ENCODE results near the gene HSPA4. TPM values are rescaled to one million over a fixed set of nuclear protein-coding genes. Genes with fewer than 3 reads are reported as not detected.

HSPA4 gene
- total and polyA plus RNA-seq, 2 of the 4 experiments (the other 2 are of a cell fraction), result 34.9 to 120 TPM

- no peaks in the 10 kb centered on the region for H3K4me1 ChIP-seq (ENCODE audit: control insufficient read depth, insufficient read depth, low read length)
- H2BK20ac ChIP-seq (ENCODE audit: low read depth, low read length), result no peak overlapping the region
- H4K91ac ChIP-seq (ENCODE audit: insufficient read depth, low read depth, low read length), result no peak overlapping the region; the same call in 1 of the 2 replicates
- no peak overlapping the region for H3K27ac ChIP-seq (ENCODE audit: insufficient read depth, low read length)
- H3K18ac ChIP-seq (ENCODE audit: low read depth, low read length), result no peak overlapping the region
- BruUV-seq (replicated peaks), result no TSS peak
- in situ Hi-C loops (cut with MboI; ENCODE audit: low sequenced_read_pairs), result no loop called here
- ATAC-seq (ENCODE audit: low read depth), result peak; percentile 27
- H3K23ac ChIP-seq (ENCODE audit: low read depth, low read length), result no peak overlapping the region
- no peaks in the 10 kb centered on the region for H3K9me1 ChIP-seq (ENCODE audit: insufficient read depth, low read length)
- 60% methylated on average over 1 of the region's 6 CpGs; no CpG with 5 or more reads in 1 of the 2 experiments for WGBS, 2 experiments (ENCODE audit: extremely low coverage in 2 of 2, insufficient read length in 1 of 2)
- H2AK5ac ChIP-seq (ENCODE audit: low read depth, low read length), result no peak overlapping the region
- no peak overlapping the region for H3K56ac ChIP-seq (ENCODE audit: extremely low read depth, insufficient read depth, low read length)
- no peak overlapping the region for H2BK120ac ChIP-seq (ENCODE audit: low read depth, low read length)
- H2AFZ ChIP-seq (replicated peaks; ENCODE audit: low read length, poor library complexity), result peak overlapping the region; percentile 0
- no peak overlapping the region for H2BK15ac ChIP-seq (ENCODE audit: low read depth, low read length)
- H3K36me3 ChIP-seq (ENCODE audit: control insufficient read depth, insufficient read depth, low read length), result no peaks in the 10 kb centered on the region
- no peak overlapping the region for H3K9ac ChIP-seq (ENCODE audit: low read depth, low read length)
- H3K4ac ChIP-seq (ENCODE audit: low read depth, low read length), result no peak overlapping the region
- H3K27me3 ChIP-seq (ENCODE audit: control insufficient read depth, insufficient read depth, low read length), result no peaks in the 10 kb centered on the region
- no peak for DNase-seq
- H4K20me1 ChIP-seq (ENCODE audit: insufficient read depth, low read length), result no peaks in the 10 kb centered on the region
- ChIA-PET CTCF (no interaction called here), POLR2A (ENCODE audit: unreplicated experiment) (no interaction called here)
- dilution Hi-C loops (cut with HindIII; ENCODE audit: low sequenced_read_pairs, unreplicated experiment), result no loop called here
- H4K5ac ChIP-seq (ENCODE audit: low read depth, low read length), result no peak overlapping the region
- H3K4me2 ChIP-seq (ENCODE audit: low read depth, low read length), result no peak overlapping the region
- H2BK5ac ChIP-seq (ENCODE audit: low read depth, low read length, poor library complexity, severe bottlenecking), result no peak overlapping the region
- intact Hi-C loops (cut with micrococcal nuclease), result no loop called here
- TF ChIP-seq MAFK (IDR thresholded peaks at IDR 0.05; ENCODE audit: low read depth, low read length) (no peak), CHD1 (IDR thresholded peaks at IDR 0.05; ENCODE audit: low read depth, low read length) (no peak), USF2 (IDR thresholded peaks at IDR 0.05; ENCODE audit: low read depth, low read length) (peak; percentile 45; the same call in 1 of the 2 replicates), MXI1 (IDR thresholded peaks at IDR 0.05; ENCODE audit: borderline replicate concordance, low read depth, low read length) (no peak)
- H3K14ac ChIP-seq (replicated peaks; ENCODE audit: low read depth, low read length), result no peak overlapping the region
- H3K79me1 ChIP-seq (ENCODE audit: low read depth in 1 of 2, low read length in 2 of 2), result no peaks in the 10 kb centered on the region
- H3K9me3 ChIP-seq (ENCODE audit: control insufficient read depth, insufficient read depth, low read length), result no peaks in the 10 kb centered on the region
- no peak overlapping the region for H2AK9ac ChIP-seq (replicated peaks; ENCODE audit: low read depth, low read length, poor library complexity)
- no peak overlapping the region for H4K8ac ChIP-seq (ENCODE audit: low read depth in 2 of 2, low read length in 2 of 2)
- H3K4me3 ChIP-seq (ENCODE audit: insufficient read depth, low read depth, low read length), result no peak overlapping the region
These were observed 18.7 kb upstream of the HSPA4 start for GRCh38 chr5:133032852-133033742.
